PC-9 (cell line): ENCODE measurements around the gene HOXA11. TPM values are rescaled to one million over a fixed set of nuclear protein-coding genes. Genes with fewer than 3 reads are reported as not detected.

Experiments
- BruUV-seq: library from RNA; stranded (reverse); fragments of 400-500 nt; replicated peaks from 2 replicates; lab custom pipeline; 2021; lab: Mats Ljungman, UMichigan
- CTCF ChIA-PET: fragments of 300-600 bp; sonication (Branson Sonifier 250); formaldehyde crosslinking; loops from one replicate; lab custom pipeline; 2022; ENCODE audit warnings: antibody characterized with exemption; lab: Charles Lee
- POLR2A ChIA-PET: fragments of 300-600 bp; sonication (Branson Sonifier 250); formaldehyde crosslinking; loops from one replicate; lab custom pipeline; 2022; ENCODE audit warnings: antibody characterized with exemption; ENCODE audit not compliant: unreplicated experiment; lab: Charles Lee
- DNase-seq, 2 experiments: peaks; one replicate each; pipeline versions ENCODE4 v3.0.0 to v3.0.0-alpha.2; 2015 to 2022; ENCODE audit warnings: mixed read lengths in 1 of 2
- H2AFZ ChIP-seq: fragments of 200-600 bp; sonication (generic); 2 replicates; pipeline ENCODE4 v1.8.1; 2017; ENCODE audit warnings: antibody characterized with exemption
- H3F3A ChIP-seq: fragments of 200-600 bp; sonication (generic); 2 replicates; pipeline ENCODE4 v1.8.1; 2017; ENCODE audit warnings: antibody characterized with exemption, mild to moderate bottlenecking, low read depth; ENCODE audit not compliant: insufficient read depth
- H3K27ac ChIP-seq: fragments of 200-600 bp; sonication (generic); 2 replicates; pipeline ENCODE4 v1.6.1; 2016; ENCODE audit warnings: mixed run types
- H3K27me3 ChIP-seq: fragments of 200-600 bp; sonication (generic); 2 replicates; pipeline ENCODE4 v1.6.1; 2016; ENCODE audit warnings: low read depth, mixed run types; ENCODE audit not compliant: insufficient read depth
- H3K36me3 ChIP-seq: fragments of 200-600 bp; sonication (generic); 2 replicates; pipeline ENCODE4 v1.6.1; 2016; ENCODE audit warnings: low read depth, mixed run types
- H3K4me1 ChIP-seq: fragments of 200-600 bp; sonication (generic); replicated peaks from 2 replicates; pipeline ENCODE4 v1.6.1; 2016; ENCODE audit warnings: mixed run types; ENCODE audit not compliant: insufficient read depth
- H3K4me2 ChIP-seq: fragments of 200-600 bp; sonication (generic); 2 replicates; pipeline ENCODE4 v1.6.1; 2017; ENCODE audit warnings: mixed run types
- H3K4me3 ChIP-seq: fragments of 200-600 bp; sonication (generic); 2 replicates; pipeline ENCODE4 v1.6.1; 2016; ENCODE audit warnings: mixed run types
- H3K79me2 ChIP-seq: fragments of 200-600 bp; sonication (generic); 2 replicates; pipeline ENCODE4 v1.6.1; 2017; ENCODE audit warnings: low read depth, mixed run types
- H3K9me2 ChIP-seq: fragments of 200-600 bp; sonication (generic); 2 replicates; pipeline ENCODE4 v1.8.1; 2017; ENCODE audit warnings: mild to moderate bottlenecking; ENCODE audit not compliant: insufficient read depth
- H3K9me3 ChIP-seq: fragments of 200-600 bp; sonication (generic); 2 replicates; pipeline ENCODE4 v1.8.1; 2016; ENCODE audit warnings: low read depth; ENCODE audit not compliant: insufficient read depth
- H4K20me1 ChIP-seq: fragments of 200-600 bp; sonication (generic); 2 replicates; pipeline ENCODE4 v1.8.1; 2017; ENCODE audit not compliant: insufficient read depth
- EZH2 ChIP-seq: fragments of 200-600 bp; sonication (generic); IDR thresholded peaks from 2 replicates; pipeline ENCODE4 v1.8.0; 2017; ENCODE audit warnings: antibody characterized with exemption, low read depth
- intact Hi-C: fragments of 100-400 bp; cut with micrococcal nuclease; formaldehyde crosslinking; loops from one replicate; pipeline ENCODE4 v1.10.0; 2022; ENCODE audit not compliant: unreplicated experiment
- total RNA-seq: library from RNA; stranded (reverse); gene quantifications from 2 replicates; pipeline ENCODE4 v1.2.3, GENCODE V29; 2021
- TF ChIP-seq, protein P1 (sequence below): fragments of 200-600 bp; sonication (generic); conservative IDR thresholded peaks from 2 replicates; pipeline ENCODE4 v1.6.1; 2017; ENCODE audit warnings: mixed run types, antibody characterized with exemption, mild to moderate bottlenecking, moderate library complexity

The HOXA11 gene
- total RNA-seq, 1 experiment from 2014 or later = 0.26 TPM

DNA sequence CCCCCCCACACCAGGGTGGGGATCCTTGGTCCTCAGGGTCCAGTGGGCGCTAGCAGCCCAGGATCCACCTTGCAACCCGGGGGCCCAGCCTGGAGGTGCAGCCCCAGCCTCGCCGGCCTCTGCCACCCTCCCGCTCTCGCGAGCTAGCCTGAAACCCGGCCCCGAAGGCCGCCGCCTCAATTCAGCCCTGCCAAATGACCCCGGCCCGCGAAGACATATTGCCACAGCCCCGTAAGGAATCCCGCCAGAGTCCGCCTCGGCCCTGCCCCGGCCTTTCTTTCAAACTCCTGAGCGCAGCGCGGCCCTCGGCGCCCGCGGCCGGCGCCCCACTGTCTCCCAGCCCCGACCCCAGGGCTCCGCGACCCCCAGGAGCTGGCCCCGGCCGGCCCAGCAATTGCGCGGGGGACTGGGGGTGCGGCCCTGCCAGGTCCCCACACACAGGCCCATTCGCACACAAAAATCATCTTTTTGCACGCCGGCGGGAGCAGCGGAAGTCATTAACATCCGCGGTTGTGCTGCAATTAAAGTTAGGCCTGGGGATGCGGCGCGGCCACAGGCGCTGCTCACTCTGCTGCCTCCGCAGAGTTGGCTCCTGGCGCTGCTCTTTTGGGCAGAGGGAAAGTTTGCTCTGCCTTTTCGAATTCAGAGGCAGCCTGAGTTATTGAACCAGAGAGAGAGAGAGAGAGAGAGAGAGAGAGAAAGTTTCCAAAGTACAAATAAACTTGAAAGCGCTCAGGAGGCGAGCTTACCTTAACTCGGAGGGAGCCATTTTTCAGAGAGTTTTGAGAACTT is 45.5 kb downstream of the HOXA11 start:
- H4K20me1 ChIP-seq = no peaks in the 10 kb centered on the region
- no peak overlapping the region for H2AFZ ChIP-seq
- no peak overlapping the region for H3K4me3 ChIP-seq
- DNase-seq = no peak
- peaks cover 17% of the 10 kb centered on the region for H3F3A ChIP-seq
- H3K79me2 ChIP-seq = no peaks in the 10 kb centered on the region
- no peaks in the 10 kb centered on the region for H3K27me3 ChIP-seq
- H3K9me3 ChIP-seq = no peaks in the 10 kb centered on the region
- intact Hi-C loops = no loop called here
- POLR2A ChIA-PET = no interaction called here
- H3K4me2 ChIP-seq = no peak overlapping the region
- BruUV-seq = no TSS peak
- no peaks in the 10 kb centered on the region for H3K36me3 ChIP-seq
- no peak for TF ChIP-seq EZH2
- TF ChIP-seq, protein P1, sequence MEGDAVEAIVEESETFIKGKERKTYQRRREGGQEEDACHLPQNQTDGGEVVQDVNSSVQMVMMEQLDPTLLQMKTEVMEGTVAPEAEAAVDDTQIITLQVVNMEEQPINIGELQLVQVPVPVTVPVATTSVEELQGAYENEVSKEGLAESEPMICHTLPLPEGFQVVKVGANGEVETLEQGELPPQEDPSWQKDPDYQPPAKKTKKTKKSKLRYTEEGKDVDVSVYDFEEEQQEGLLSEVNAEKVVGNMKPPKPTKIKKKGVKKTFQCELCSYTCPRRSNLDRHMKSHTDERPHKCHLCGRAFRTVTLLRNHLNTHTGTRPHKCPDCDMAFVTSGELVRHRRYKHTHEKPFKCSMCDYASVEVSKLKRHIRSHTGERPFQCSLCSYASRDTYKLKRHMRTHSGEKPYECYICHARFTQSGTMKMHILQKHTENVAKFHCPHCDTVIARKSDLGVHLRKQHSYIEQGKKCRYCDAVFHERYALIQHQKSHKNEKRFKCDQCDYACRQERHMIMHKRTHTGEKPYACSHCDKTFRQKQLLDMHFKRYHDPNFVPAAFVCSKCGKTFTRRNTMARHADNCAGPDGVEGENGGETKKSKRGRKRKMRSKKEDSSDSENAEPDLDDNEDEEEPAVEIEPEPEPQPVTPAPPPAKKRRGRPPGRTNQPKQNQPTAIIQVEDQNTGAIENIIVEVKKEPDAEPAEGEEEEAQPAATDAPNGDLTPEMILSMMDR = no peak
- CTCF ChIA-PET = no interaction called here
- H3K27ac ChIP-seq = no peak overlapping the region
- no peaks in the 10 kb centered on the region for H3K9me2 ChIP-seq
- H3K4me1 ChIP-seq = peaks cover 29% of the 10 kb centered on the region

DNA sequence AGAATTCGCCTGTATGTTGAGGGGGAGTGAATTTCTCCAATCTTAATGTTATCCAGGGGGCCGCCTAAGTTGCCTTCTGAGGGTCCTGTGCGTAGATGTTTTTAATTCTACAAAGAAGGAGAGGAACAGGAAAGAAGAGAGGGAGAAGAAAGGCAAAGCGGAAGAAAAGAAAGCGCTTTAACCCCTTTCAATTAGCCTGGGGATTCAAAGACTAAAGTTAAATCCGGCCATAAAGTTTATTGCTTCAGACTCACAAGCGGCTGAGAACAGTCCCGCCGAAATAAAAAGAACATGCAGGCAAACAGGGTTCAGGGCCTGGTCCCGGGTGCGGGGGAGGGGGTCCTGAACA is 46.1 kb downstream of the HOXA11 start:
- no peaks in the 10 kb centered on the region for H3K9me2 ChIP-seq
- intact Hi-C loops = no loop called here
- H3K4me3 ChIP-seq = no peak overlapping the region
- H3K27ac ChIP-seq = no peak overlapping the region
- H3K36me3 ChIP-seq = no peaks in the 10 kb centered on the region
- H4K20me1 ChIP-seq = no peaks in the 10 kb centered on the region
- H3F3A ChIP-seq = peaks cover 23% of the 10 kb centered on the region
- H3K4me1 ChIP-seq = peaks cover 35% of the 10 kb centered on the region
- H3K9me3 ChIP-seq = no peaks in the 10 kb centered on the region
- no peak overlapping the region for H2AFZ ChIP-seq
- ChIA-PET POLR2A (no interaction called here), CTCF (no interaction called here)
- no TSS peak for BruUV-seq
- H3K27me3 ChIP-seq = no peaks in the 10 kb centered on the region
- no peak overlapping the region for H3K4me2 ChIP-seq
- no peak for DNase-seq
- no peaks in the 10 kb centered on the region for H3K79me2 ChIP-seq
- no peak for TF ChIP-seq EZH2
- TF ChIP-seq, protein P1 = no peak

DNA sequence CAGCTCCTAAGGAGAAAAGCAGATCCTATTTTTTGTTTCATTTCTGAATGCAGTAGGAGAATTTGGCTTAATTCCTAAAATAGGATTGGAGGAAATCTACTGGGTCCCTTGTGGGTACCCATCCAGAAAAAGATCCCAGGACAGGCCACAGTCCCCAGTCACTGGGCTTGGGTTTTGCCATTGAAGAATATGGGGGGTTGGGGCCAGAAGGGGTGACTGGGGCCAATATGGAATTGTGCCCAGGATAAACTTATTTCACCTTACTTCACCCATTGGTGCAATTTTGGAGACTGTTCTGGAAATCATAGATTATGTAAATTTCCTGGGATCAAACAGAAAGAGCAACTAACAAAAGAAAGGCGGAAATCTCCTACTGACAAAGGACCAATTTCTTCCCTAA is 46.6 kb downstream of the HOXA11 start:
- DNase-seq = no peak
- Histone ChIP-seq H2AFZ (no peak overlapping the region), H4K20me1 (no peaks in the 10 kb centered on the region), H3K27ac (no peak overlapping the region), H3K9me3 (no peaks in the 10 kb centered on the region), H3K79me2 (no peaks in the 10 kb centered on the region), H3K27me3 (no peaks in the 10 kb centered on the region), H3K9me2 (no peaks in the 10 kb centered on the region), H3K4me1 (peaks cover 39% of the 10 kb centered on the region), H3K4me3 (no peak overlapping the region), H3K4me2 (no peak overlapping the region), H3F3A (peaks cover 28% of the 10 kb centered on the region), H3K36me3 (no peaks in the 10 kb centered on the region)
- POLR2A ChIA-PET = no interaction called here
- BruUV-seq = no TSS peak
- intact Hi-C loops = no loop called here
- CTCF ChIA-PET = no interaction called here
- no peak for TF ChIP-seq EZH2
- TF ChIP-seq, protein P1 = no peak
